ENCODE measurements around the gene ENKUR. TPM values are rescaled to one million over a fixed set of nuclear protein-coding genes. Genes with fewer than 3 reads are reported as not detected.

ENKUR gene
- total and polyA plus RNA-seq, 2 experiments from 2014 or later: 1.6 to 3.1 TPM

- H3K4me2 ChIP-seq: no peak overlapping the region
- H3K4me1 ChIP-seq (ENCODE audit: insufficient read depth): peaks cover 9% of the 10 kb centered on the region
- TF ChIP-seq CTCF (IDR thresholded peaks at IDR 0.05; ENCODE audit: poor library complexity): no peak
- no peak for TF ChIP-seq EZH2 (IDR thresholded peaks at IDR 0.05; ENCODE audit: borderline replicate concordance)
- no peak for TF ChIP-seq EZH2phosphoT487 (IDR thresholded peaks at IDR 0.05; ENCODE audit: low read depth, severe bottlenecking, unreplicated experiment)
- no peaks in the 10 kb centered on the region for H3K9me2 ChIP-seq (replicated peaks; ENCODE audit: insufficient read depth)
- DNase-seq (ENCODE audit: low spot score): no peak
- H3K4me3 ChIP-seq: no peak overlapping the region
- no peaks in the 10 kb centered on the region for H3K36me3 ChIP-seq (replicated peaks; ENCODE audit: insufficient read depth, low read depth)
- H2AFZ ChIP-seq: no peak overlapping the region
- no peaks in the 10 kb centered on the region for H3K9me3 ChIP-seq (ENCODE audit: low read depth)
- no peak overlapping the region for H3K27ac ChIP-seq
- no peaks in the 10 kb centered on the region for H4K20me1 ChIP-seq (ENCODE audit: insufficient read depth, poor library complexity, severe bottlenecking)
- 98% methylated on average over 5 of the region's 5 CpGs for WGBS (ENCODE audit: low lambda C conversion rate, missing lambda C conversion rate)
- no peaks in the 10 kb centered on the region for H3K79me2 ChIP-seq
- H3K27me3 ChIP-seq: no peaks in the 10 kb centered on the region
Measured at GRCh38 chr10:24938076-24938475, 77.9 kb downstream of the ENKUR start.

- peak overlapping the region; percentile 83 for H3K27ac ChIP-seq
- peak; percentile 58 for DNase-seq (ENCODE audit: low spot score)
- no peaks in the 10 kb centered on the region for H3K27me3 ChIP-seq
- no peaks in the 10 kb centered on the region for H4K20me1 ChIP-seq (ENCODE audit: insufficient read depth, poor library complexity, severe bottlenecking)
- no peaks in the 10 kb centered on the region for H3K9me3 ChIP-seq (ENCODE audit: low read depth)
- peaks cover 9% of the 10 kb centered on the region for H3K4me1 ChIP-seq (ENCODE audit: insufficient read depth)
- 66% methylated on average over 8 of the region's 8 CpGs for WGBS (ENCODE audit: low lambda C conversion rate, missing lambda C conversion rate)
- no peak overlapping the region for H3K4me3 ChIP-seq
- no peaks in the 10 kb centered on the region for H3K9me2 ChIP-seq (replicated peaks; ENCODE audit: insufficient read depth)
- no peak overlapping the region for H3K4me2 ChIP-seq
- TF ChIP-seq CTCF (IDR thresholded peaks at IDR 0.05; ENCODE audit: poor library complexity) (no peak), EZH2 (IDR thresholded peaks at IDR 0.05; ENCODE audit: borderline replicate concordance) (no peak), EZH2phosphoT487 (IDR thresholded peaks at IDR 0.05; ENCODE audit: low read depth, severe bottlenecking, unreplicated experiment) (no peak)
- no peaks in the 10 kb centered on the region for H3K79me2 ChIP-seq
- H3K36me3 ChIP-seq (replicated peaks; ENCODE audit: insufficient read depth, low read depth): no peaks in the 10 kb centered on the region
- H2AFZ ChIP-seq: no peak overlapping the region
Measured at GRCh38 chr10:24935504-24936292, 80.3 kb downstream of the ENKUR start.

Small RNAs within 50 kb of the gene (small RNA-seq; reads per million reads assigned to genes)
- gene AL512598.1: not detected

Other genes with a start within 250 kb of the ENKUR start
- 14.7 and 14.8 TPM in 2 replicates for gene PRTFDC1, start 63.6 kb downstream of the ENKUR start, total RNA-seq
- 6.0 and 6.4 TPM in 2 replicates for gene PRTFDC1, start 63.6 kb downstream of the ENKUR start, polyA plus RNA-seq
- 6.3 and 7.1 TPM in 2 replicates for gene THNSL1, start 454 bp upstream of the ENKUR start, total RNA-seq
- gene THNSL1, start 454 bp upstream of the ENKUR start, polyA plus RNA-seq: 2.5 and 4.9 TPM in 2 replicates
- 0.47 and 0.52 TPM in 2 replicates for gene GPR158, start 158.8 kb upstream of the ENKUR start, total RNA-seq
- gene GPR158, start 158.8 kb upstream of the ENKUR start, polyA plus RNA-seq: 0.02 and 0.26 TPM in 2 replicates

All from hepatocyte (in vitro differentiated cells).